ENCODE results near the gene WNT7A.

The WNT7A gene

DNA sequence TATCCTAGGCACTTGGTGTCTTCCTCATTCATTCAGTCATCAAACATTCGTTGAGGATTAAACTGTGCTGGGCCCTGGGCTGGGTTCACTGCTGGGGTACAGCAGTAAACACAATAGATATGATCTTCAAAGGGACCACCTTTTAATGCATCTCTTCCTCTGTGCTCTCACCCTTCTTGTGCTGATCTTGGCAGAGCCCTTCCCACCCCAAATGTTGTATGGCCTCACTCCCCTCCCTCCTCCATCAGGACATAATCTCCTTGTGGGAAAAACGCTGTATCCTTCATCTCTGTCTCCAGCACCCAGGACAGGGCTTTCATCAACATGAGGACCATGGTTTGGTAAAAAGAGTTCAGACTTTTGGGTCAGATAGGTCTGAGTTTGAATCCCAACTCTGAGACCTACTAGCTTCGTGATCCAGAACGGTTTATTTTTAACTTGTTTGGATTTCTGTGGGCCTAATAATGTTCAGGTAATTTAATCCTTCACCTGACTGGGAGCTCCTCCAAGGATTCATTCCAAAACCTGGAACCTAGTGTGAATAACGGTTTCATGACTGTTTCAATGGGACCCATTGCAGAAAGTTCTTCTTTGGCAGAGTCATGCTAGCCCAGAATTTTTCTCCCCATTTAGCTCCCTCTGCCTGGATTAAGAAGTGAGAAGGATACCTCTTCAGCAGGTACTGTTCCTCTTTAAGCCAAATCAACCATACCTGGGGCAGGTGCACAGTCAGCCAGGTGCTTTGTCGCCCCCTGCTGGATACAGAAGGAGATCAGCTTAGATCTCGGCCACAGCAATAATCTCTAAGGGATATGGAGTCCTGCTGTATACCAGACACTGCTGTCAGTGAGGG, 5.2 kb upstream of the WNT7A start:
- peak; percentile 22 for DNase-seq (ENCODE audit: low spot score)

DNA sequence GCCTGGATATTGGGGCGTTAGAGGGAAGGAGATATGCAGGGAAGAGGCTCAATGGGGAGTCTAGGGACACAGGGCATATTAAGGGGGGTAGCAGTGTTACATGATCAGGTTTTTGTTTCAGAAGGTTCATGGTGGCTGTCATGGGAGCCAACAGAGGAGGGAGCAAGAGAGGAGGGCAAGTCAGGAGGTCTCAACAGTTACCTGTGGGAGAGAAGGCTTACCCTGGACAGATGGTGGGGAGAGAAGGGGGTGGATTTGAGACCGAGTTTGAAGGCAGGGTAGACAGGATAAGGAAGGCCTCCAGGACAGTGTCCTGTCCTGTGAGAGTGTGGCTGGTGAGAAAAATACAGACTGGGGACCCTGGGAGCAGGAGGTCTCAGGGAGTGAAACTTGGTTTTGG, 3.8 kb upstream of the WNT7A start:
- DNase-seq (ENCODE audit: low spot score) = no peak

- no peak for DNase-seq (ENCODE audit: low spot score)
Observed at GRCh38 chr3:13882876-13883275, 3.0 kb upstream of the WNT7A start.

DNA sequence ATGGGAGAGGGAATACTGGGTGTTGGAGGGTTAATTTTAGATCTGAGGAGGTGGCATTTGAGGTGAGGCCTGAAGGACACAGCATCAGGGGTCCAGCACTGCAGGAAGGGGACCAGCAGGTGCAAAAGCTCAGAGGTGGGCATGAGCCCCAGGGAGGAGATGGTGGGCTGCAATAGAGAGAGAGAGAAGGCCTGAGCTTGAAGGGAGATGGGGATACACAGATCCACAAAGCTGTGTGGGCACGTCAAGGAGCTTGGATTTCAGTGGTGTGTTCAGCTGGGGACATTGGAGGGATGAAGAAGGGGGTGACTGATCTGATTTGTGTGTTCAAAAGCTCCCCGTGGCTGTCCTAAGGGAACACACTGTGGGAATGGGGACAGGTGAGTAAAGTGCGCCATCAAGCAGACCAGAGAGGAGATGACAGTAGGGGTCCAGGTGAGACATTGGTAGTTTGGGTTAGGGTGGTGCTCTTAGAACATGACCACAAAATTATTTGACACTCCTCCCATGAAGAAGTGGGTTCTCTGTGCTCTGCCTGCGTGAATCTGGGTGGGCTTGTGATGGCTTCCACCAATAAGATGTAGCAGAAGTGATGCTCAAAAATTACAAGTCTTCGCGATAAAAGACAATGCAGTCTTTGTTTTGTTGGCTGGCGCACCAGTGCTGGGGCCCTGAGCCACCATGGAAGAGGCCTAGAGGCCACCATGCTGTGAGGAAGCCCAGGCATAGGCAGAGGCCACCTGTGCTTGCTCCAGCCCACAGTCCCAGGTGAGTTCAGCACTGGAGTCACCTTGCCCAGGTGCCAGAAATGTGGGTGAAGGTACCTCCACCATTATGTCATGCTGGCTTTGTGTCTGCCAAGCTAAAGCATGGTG, 1.9 kb upstream of the WNT7A start:
- no peak for DNase-seq (ENCODE audit: low spot score)

DNA sequence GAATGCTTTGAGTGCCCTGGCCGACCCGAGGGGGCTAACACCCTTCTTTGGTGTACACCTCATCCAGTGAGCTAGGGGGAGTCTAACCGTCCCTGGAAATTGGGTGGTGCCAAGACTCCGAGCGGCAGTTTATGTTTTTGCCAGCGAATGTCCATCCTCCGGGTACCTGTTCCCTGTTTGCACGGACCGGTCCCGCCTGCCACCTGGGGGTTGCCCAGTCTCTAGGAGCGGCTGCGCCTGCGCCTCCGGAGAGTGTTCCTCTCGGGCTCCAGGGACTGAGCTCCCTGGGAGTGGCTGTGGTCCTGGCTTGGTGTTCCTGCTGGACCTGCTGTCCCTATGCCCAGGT, 913 bp upstream of the WNT7A start:
- no peak for DNase-seq (ENCODE audit: low spot score)

DNA sequence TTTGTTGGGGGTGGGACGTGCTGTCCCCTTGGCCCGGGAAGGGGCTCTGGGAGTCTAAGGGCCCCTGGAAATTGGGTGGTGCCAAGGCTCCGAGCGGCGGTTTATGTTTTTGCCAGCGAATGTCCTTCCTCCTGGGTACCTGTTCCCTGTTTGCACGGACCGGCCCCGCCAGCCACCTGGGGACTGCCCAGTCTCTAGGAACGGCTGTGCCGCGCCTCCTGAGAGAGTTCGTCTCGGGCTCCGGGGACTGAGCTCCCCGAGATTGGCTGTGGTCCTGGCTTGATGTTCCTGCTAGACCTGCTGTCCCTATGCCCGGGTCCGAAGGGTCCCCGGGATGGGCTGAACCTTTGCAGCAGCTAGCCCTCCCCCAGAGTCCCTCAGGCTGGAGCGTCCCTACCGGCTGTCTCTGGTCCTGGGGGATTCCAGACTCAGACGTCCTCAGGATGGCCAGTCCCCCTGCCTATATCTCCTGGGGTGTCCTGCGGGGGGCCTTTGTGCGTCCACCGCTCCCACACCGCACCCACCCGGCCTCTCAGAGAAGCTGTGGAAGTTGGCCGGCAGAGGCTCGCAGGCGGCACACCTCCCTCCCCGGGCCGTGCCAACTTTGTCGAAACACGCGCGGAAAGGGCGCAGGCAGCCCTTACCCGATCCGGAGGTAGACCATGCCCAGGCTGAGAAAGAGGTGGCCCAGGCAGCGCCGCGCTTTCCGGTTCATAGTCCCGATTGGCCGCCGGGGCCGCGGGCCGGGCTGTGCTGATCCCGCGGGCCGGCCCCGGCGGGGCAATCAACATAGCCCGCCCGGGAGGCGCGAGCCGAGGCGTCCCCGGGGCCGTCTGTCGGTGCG, 547 bp downstream of the WNT7A start:
- DNase-seq (ENCODE audit: low spot score) = no peak

DNA sequence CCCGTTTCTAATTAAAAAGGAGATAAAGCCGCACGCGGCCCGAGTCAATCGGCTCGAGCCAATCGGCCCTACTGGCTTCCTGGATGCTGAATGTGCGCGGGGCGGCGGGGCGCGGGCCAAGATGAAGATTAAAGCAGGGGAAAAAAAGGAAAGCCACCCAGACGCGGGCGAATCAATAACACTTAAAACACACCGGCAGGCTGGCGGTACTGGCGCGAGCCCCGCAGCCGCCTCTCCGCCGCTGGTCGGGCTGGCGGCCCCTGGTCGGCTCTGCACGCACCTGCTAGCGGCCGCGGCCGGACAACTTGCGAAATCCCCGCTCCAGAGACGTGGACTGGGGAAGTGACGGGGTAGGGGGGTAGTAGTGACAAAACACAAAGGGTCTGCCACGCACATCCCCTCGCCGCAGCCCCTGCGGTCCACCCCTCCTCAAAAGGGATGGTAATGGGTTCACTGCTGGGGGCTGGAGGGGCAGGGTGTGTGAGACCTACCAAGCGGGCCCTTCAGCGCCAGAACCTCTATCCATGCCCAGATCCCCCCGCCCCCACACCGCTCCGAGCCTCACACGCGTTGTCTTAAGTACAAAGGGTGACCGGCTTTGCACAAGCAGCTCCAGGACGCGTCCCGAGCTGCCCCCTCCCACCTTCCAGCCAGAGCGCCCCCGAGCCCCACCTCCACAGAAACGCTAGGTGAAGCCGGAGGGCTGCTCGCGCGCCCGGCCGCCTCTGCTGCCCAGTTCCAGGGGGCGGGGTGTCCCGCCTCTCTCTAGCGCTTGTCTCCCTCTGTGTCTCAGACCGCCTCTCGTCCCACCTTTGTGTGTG, 1.4 kb downstream of the WNT7A start:
- no peak for DNase-seq (ENCODE audit: low spot score)

GRCh38 chr3:13877911-13878280, 2.0 kb downstream of the WNT7A start:
- no peak for DNase-seq (ENCODE audit: low spot score)

- DNase-seq (ENCODE audit: low spot score) = no peak
Observed at GRCh38 chr3:13876451-13877100, 3.3 kb downstream of the WNT7A start.

- no peak for DNase-seq (ENCODE audit: low spot score)
Observed at GRCh38 chr3:13874891-13875290, 5.0 kb downstream of the WNT7A start.

GRCh38 chr3:13873818-13874217, 6.1 kb downstream of the WNT7A start:
- no peak for DNase-seq (ENCODE audit: low spot score)

- DNase-seq (ENCODE audit: low spot score) = no peak
Observed at GRCh38 chr3:13872451-13872850, 7.4 kb downstream of the WNT7A start.

GRCh38 chr3:13871791-13872190, 8.1 kb downstream of the WNT7A start:
- no peak for DNase-seq (ENCODE audit: low spot score)

DNA sequence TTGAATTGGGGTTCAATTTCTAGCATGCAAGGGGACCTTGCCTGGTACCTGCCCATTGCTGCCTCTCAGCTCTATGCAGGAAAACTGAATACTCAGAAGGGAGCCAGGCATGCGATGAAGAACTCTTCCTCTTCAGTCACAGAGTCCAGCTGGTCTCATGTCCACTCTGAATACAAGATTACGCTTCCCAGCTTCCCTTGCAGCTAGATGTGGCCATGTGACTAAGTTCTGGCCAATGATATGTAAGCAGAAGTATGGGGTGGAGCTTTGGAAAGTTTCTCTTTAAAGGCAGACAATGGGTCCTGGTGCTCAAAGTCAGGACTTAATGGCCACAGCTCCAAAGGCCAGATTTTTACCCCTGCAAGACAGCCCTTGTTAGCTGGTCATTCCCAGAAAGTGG, 9.0 kb downstream of the WNT7A start:
- DNase-seq (ENCODE audit: low spot score) = no peak

GRCh38 chr3:13869761-13870343, 10.0 kb downstream of the WNT7A start:
- no peak for DNase-seq (ENCODE audit: low spot score)

GRCh38 chr3:13868844-13869724, 10.8 kb downstream of the WNT7A start:
- no peak for DNase-seq (ENCODE audit: low spot score)

DNA sequence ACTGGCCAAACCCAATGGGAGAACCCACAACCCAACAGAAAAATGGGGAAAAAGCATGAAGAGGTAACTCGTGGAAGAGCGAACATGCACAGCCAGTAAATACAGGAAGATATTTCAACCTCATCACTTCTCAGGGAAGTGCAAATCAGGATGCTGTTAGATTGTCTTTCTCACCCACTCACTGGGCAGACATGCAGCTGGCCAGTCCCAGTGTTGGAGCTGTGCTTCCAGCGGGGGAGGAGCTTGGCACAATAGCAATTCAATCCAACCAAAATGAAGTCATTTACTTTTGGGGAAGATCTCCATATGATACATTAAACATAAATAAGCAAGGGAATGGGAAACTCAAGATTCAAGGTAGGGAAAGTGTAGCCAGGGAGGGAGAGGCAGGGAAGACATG, 12.1 kb downstream of the WNT7A start:
- DNase-seq (ENCODE audit: low spot score) = no peak

DNA sequence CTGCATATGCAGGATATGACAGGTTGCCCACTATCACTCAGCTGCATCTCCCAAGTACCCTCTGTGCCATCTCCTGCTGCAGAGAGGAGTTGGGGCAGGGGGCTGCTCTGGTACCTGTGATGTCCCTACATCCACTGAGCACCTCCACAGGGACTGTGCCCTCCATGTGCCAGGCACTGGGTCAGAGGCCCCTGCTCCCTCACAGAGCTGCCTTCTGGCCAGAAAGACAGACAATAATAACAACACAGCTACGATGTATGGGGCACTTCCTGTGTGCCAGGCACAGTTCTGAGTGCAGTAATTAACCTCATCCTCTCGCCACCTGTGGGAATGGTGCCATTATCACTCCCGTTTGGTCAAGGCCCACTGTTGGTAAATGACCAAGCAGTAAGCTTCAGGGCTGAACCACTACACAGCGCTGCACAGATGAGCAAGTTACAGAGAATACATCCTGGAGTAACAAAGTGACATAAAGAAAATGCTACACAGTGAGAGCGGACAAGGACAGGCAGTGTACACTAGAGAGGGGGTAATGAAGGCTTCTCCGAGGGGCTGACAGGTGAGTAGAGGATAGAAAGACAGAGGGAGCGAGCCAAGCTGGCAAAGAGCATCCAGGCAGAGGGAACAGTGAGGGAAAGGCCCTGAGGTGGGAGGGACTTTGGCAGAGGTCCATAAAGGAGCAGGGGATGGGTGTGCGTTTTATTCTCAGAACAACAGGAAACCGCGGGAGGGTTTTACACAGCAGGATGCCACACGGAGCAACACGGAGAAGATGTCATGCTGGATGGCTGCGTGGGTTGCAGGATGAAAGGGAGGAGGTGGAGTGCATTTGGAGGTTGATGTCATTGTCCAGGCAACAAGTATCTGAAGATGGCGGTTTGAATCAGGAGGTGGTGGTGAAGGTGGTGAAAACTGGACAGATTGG, 13.6 kb downstream of the WNT7A start:
- no peak for DNase-seq (ENCODE audit: low spot score)

Data from SK-N-DZ (cell line).